Ramos (cell line): ENCODE results near the gene C1QL2.

Source experiments
- in situ Hi-C: fragments of 300-500 bp; cut with MboI; formaldehyde crosslinking; loops from one replicate; pipeline ENCODE4 v1.14.3; 2022; ENCODE audit warnings: low sequenced_read_pairs; ENCODE audit not compliant: unreplicated experiment

The C1QL2 gene

DNA sequence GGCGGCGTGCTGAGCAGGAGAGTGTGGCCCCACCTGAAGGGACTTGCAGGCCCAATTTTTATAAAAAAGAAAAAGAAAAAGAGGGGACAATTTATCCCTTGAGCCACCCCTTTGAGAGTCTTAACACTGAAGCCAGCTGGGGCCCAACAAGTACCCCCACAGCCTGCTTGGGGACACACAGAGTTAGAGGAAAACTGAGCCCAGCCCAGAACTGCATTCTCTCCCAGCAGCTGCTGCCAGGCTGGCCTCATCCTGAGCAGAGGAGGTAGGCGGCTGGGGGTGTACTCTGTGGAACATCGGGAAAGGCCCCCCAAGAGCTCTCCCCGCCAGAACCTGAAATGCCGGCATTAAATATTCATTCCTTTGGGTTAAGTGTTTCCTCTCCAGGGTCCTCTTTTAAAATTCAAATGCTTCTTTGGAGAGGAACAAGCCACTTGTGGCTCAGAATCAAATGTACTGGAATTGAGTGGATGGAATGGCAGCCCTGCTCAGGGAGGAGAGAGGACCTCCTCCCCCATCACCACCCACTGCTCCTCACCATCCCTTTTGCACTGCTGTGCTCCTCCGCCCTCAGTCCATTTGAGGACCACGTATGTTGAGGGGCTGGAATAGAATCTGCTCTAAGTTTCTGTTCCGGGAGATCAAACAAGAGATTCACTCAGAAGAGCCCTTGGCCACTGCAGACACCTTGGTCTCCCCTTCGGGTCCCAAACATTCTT lies 45.6 kb downstream of the C1QL2 start:
- in situ Hi-C loops = no loop called here

DNA sequence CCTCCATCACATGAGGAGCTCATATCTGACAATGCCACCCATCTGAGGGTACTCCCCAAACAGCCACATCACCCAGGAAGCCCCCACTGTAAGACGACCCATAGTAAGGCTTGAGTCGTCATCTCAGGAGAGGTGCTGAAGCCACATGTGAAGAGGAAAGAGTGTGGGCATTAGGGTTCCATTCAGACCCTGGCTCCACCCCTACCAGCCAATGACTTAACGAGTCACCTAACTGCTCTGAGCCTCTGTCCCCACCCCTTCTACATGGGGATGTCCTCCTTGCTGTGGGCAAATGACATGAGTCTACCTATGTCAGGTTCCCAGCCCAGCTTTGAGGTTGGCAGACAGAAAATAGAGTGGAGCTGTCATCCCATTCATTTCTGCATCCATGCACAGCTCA lies 46.3 kb downstream of the C1QL2 start:
- in situ Hi-C loops = no loop called here

DNA sequence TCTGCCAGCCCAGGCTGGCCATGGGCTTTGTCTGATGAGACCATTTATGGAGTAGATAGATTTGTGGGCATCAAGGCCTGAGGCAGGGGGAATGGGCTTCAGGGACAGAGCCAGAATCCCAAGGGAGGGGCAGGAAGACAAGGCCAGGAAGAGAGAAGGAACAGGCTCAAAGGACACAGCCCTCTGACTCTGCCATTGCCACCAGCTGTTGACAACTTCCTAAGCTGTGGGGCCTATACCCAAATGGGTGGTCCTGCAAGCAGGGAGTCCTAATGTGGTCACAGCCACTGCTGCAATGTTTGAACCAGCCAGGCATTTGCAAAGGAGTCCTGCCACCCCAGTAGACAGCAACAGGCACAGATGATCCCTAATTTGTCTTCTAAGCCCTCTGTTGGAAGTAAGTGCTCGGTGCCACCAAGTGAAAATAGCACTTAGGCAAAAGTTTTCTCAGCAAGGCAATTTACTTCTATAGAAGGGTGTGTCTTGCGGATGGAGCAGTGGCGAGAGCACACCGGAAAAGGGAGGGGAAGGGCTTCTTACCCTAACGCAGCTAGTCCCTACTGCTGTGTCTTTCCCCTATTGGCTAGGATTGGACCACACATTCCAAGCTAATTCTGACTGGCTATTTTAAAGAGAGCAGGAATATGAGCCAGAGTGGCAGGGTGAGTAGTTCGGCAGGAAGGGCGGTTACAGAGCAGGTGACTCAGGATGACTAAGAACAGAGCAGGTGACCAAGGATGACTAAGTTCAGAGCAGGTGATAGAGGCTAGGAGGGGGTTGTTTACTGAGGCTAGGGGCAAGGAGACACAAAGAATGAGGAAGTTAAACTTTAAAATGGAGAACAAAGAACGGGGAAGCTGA lies 47.2 kb downstream of the C1QL2 start:
- in situ Hi-C loops = no loop called here

DNA sequence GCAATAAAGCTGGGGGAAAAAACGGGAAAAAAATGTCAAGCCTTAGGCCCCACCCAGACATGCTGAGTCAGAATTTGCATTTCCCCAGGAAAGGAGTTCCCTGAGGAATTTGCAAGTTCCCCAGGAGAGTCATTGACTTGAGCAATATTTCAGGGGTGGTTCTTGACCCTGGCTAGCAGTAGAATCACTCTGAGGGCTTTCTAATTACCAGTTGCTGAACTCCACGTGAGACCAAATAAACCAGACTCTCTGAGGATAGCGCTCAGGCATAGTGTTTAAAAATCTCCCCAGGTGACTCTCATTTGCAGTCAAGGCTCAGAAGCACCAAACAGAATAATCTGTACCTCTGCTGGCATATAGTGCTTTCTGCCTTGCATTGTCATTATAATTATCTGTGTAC lies 48.7 kb downstream of the C1QL2 start:
- in situ Hi-C loops = no loop called here

DNA sequence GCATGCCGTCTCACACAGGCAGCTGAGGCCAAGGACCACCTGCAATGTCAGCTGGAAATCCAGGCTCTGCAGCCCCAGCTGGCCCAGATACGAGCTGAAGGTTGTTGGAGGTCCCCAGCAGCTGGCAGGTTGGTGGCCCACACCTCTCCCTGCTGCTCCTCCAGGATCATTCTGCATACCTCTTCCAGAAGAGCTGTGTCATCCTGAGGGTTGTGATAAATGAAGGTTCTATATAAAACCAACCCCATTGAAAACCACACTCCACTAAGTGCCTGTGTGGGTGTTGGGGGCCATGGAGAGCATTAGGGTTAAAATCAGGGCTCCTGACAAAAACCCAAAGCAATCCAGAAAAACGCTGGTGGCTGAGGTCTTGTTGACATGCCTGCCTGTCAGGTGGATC lies 50.4 kb downstream of the C1QL2 start:
- in situ Hi-C loops = no loop called here

DNA sequence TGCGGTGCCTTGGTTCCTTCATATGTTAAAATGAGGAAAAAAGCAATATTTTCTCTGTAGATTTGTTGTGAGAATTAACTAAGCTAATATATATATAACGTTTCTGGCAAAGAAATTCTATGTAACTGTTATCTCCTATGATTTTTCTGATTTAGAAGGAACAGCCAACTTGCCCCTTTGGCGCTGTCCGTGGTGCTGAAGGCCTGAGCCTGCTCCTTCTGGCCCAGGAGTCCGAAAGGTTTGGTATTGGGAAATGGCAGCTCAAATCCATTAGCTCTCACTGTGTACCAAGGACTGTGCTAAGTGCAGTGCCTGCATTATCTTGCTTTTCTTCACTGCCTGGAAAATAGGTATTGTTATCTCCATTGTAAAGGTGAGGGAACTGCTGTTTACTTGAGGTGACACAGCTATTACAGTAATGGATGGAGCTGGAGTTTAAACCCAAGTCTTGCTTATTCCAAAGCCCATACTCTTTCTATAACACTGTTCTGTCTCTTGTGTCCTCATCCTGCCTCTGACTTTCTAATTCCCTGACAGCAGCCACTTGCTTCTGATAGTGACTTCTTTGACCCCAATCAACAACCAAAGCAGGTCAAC lies 52.2 kb downstream of the C1QL2 start:
- in situ Hi-C loops = no loop called here
